Cardiac septum (tissue), 1 donor: ENCODE data around the gene FAM83F. TPM values are rescaled to one million over a fixed set of nuclear protein-coding genes. Genes with fewer than 3 reads are reported as not detected.
A peak's percentile ranks its signal among the peaks of the same experiment; 100 is the strongest.
"Not testable (repeated sequence)": the region's sequence is repeated elsewhere in the genome, so short reads cannot be mapped to it uniquely, and the experiment has no call there.

ENCODE experiments used
- DNase-seq: peaks from one replicate; pipeline ENCODE4 v3.0.0-alpha.2; 2020; ENCODE audit warnings: low spot score
- intact Hi-C: fragments of 100-400 bp; cut with DNase I; formaldehyde crosslinking; loops from one replicate; pipeline ENCODE4 v1.14.0; 2022
- long read RNA-seq: library from polyadenylated mRNA; unstranded; transcript quantifications from one replicate; pipeline ENCODE4 v2.0.0, GENCODE V29; 2021
- total RNA-seq: library from RNA; stranded (reverse); fragmentation: NEBNext Ultra II Directional; extraction: Animal tissue kit (Norgen Biotek cat#: 25700); gene quantifications from one replicate; pipeline ENCODE4 v1.2.1, GENCODE V29; 2021
- donor health status: DM: no; HTN: no; CAD: no.

The FAM83F gene
- 2.3 TPM for total RNA-seq
- long read RNA-seq, full-length matches to known transcripts: 6 of 6 reads
- long read RNA-seq, partial matches to known transcripts: 0 of 6 reads
- long read RNA-seq, other reads (novel, unspliced or antisense): 0 of 6 reads

GRCh38 chr22:39994566-39995392 is at the start of gene FAM83F:
TSS of gene FAM83F (plus strand) at chr22:39994954. CDS start at chr22:39995043, 89 bp downstream.
- no peak for DNase-seq
- intact Hi-C loops: no loop called here

DNA sequence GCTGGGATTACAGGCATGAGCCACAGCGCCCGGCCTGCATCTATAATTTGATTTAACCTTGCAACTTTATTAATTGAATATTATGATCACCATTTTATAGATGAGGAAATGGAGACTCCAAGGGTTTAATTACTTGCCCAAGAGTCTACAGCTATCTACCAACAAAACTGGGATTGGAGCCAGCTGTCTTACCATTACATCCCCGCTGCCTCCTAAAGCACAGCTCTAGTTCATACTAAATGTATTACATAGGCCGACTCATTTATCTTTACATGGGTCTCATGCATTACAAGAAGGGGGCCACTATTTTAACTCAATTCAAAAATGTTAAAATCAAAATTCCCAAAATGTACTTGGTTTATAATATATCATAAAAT is 48.6 kb upstream of the FAM83F start:
- intact Hi-C loops: no loop called here
- DNase-seq: no peak

GRCh38 chr22:39946503-39947219 is 48.1 kb upstream of the FAM83F start:
- DNase-seq: no peak
- intact Hi-C loops: no loop called here

- DNase-seq: no peak
- intact Hi-C loops: no loop called here
These were observed 47.2 kb upstream of the FAM83F start for GRCh38 chr22:39947220-39948216.

DNA sequence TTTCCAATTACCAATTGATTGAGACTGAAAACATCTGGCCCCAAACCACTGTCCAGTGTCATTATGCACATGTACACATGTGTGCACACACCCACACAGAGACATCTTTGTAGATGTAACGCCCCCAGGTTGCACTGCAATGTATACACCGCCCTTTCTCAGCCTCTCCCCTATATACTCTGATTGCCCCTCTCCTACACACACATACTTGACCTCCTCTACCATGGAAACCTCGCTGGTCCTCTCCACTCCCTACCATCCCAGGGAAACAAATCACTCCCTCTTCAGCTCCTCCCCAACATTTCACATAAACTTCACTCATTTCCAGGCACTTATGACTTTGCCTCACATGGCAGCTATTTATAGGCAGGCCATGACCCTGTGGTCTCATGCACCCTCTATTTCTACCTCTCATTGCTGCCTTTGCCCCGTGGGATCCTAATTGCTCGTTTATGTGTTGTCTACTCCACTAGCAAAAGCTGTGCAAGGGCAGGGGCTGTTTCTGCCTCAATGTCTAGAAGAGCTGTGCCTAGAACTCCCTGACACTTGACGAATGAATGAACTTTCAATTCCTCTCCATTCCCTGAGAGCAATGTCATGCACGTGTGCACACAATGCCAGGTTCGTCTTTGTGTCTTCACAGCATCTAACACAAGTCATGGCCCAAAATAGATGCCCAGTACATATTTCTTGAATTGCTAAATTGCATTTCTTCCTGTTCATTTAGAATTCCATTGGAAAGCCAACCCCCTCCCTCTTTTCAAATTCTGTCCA is 44.6 kb upstream of the FAM83F start:
- intact Hi-C loops: no loop called here

DNA sequence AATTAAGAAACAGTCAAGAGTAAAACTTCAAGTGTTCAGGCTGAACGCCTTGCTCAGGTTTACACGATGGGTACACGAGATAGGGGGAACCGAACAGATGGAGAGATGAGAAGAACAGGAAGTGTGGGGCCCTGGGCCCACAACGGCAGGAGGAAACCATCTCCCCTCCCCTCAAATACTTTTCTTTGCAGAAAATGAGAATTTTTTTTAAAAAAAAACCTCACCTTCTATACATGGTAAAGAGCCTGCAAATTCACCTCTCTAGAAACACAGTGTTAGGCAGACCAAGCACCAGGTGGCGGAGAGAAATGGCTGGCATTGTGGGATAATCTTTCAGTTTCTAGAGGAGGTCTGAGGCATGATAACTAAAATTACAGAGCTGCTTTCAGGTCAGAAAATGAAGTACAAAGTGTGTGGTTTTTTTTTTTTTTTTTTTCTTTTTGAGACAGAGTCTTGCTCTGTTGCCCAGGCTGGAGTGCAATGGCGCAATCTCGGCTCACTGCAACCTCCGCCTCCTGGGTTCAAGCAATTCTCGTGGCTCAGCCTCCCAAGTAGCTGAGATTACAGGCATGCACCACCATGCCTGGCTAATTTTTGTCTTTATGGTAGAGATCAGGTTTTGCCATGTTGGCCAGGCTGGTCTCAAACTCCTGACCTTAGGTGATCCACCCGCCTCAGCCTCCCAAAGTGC is 43.0 kb upstream of the FAM83F start:
- intact Hi-C loops, DNase-seq: not testable (repeated sequence)

More for the DNA sequence above, 44.6 kb upstream of the FAM83F start:
- DNase-seq: no peak

GRCh38 chr22:39952347-39952746 is 42.4 kb upstream of the FAM83F start:
- no peak for DNase-seq
- intact Hi-C loops: no loop called here

DNA sequence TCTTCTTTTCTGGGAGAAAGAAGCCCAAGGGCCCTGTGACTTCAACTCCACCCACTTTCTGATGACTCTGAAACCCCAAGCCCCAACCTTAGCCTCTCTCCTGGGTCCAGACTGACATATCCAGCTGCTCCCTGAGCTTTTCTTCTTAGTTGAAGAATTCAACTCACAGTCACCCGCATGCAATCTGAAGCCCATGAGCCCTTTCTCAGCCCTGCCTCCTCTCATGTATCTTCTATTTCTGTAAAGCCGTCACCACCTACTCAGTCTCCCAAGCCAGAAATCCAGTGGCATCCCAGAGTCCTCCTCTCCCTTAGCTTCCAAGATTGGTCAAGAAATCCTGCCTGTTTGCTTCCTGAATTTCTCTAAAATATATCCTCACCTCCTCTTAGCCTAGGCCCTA is 41.7 kb upstream of the FAM83F start:
- DNase-seq: no peak
- intact Hi-C loops: no loop called here

- DNase-seq: no peak
- intact Hi-C loops: no loop called here
These were observed 40.1 kb upstream of the FAM83F start for GRCh38 chr22:39954584-39955055.

DNA sequence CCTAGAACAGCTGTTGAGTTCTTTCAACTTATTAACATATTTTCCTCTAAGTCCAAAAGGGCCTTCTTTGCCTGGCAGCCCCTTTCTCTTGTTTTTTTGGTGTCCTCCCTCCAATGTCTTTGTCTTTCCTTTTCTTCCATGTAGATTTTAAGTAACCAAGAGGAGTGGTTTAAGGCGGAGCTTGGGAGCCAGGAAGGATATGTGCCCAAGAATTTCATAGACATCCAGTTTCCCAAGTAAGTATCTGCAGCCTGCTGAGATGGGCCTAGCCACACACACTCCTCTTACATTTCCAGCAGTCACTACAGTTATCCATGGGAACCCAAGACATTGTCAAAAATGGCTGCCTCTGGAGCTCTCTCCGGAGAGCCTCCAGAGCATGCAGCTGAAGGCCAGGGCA is 39.1 kb upstream of the FAM83F start:
- intact Hi-C loops: no loop called here
- no peak for DNase-seq

- intact Hi-C loops: no loop called here
- no peak for DNase-seq
These were observed 37.7 kb upstream of the FAM83F start for GRCh38 chr22:39956932-39957664.

GRCh38 chr22:39958009-39958711 is 36.6 kb upstream of the FAM83F start:
- intact Hi-C loops: no loop called here

DNA sequence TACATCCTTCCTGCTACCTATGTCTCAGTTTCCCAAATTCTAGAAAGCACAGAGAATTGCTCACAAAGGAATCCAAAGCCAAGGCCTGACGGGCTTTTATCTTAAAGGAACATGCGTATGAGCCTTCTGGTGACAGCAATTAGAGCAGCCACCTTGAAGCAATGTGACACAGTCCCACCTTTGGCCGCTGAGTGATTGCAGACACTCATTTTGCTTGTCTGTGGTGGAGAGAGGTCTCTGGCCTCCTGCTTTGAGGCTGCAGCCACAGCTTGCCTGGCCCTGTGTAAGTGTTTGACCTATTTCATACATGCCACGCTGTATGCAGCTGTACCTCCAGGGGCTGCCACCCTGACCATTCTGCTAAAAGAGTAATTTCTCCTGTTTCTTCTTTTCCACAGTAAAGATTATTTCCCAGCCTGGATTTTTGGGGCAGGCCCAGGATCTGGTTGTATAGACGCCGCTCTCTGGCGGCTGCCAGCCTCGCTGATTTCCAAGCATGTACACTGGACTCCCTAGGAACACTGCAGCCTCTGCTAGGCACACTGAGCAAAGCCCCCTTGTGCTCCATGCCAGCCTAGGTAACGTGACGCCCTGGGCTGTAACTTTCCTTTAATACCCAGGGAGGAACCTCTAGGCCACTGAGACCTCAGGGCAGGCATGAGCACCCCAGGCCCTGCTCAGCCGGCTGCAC is 35.7 kb upstream of the FAM83F start:
- DNase-seq: no peak
- intact Hi-C loops: no loop called here

More at GRCh38 chr22:39958009-39958711, 36.6 kb upstream of the FAM83F start:
- no peak for DNase-seq

- intact Hi-C loops: no loop called here
- DNase-seq: peak; percentile 82
These were observed 34.9 kb upstream of the FAM83F start, which contains the start of gene TMA7B for GRCh38 chr22:39959640-39960447. TSS of gene TMA7B (plus strand) at chr22:39960397. CDS start at chr22:39964375, 3,978 bp downstream.
